HepG2 (cell line): ENCODE measurements around the gene ALK.

ENCODE experiments used
- ATF7-NPFF ChIP-seq: sonication (generic); formaldehyde crosslinking; IDR thresholded peaks from 2 replicates; pipeline ENCODE4 v1.8.1; 2023; ENCODE audit warnings: mild to moderate bottlenecking, low read depth, missing genetic modification reagents, moderate library complexity
- SMAD3 ChIP-seq: sonication (generic); formaldehyde crosslinking; IDR thresholded peaks from 2 replicates; pipeline ENCODE4 v1.4.0; 2020; ENCODE audit warnings: missing genetic modification reagents
- ZBTB10 ChIP-seq: sonication (generic); formaldehyde crosslinking; IDR thresholded peaks from 2 replicates; pipeline ENCODE4 v1.4.0; 2020; ENCODE audit warnings: missing genetic modification reagents, borderline replicate concordance
- ZSCAN29 ChIP-seq: sonication (generic); formaldehyde crosslinking; conservative IDR thresholded peaks from 2 replicates; pipeline ENCODE4 v1.4.0; 2020; ENCODE audit warnings: mild to moderate bottlenecking, missing genetic modification reagents
- TF ChIP-seq, protein P1 (sequence below): sonication (generic); formaldehyde crosslinking; IDR thresholded peaks from 2 replicates; pipeline ENCODE4 v1.4.0; 2020; ENCODE audit warnings: missing genetic modification reagents
- TF ChIP-seq, protein P2 (sequence below): sonication (generic); formaldehyde crosslinking; IDR thresholded peaks from 2 replicates; pipeline ENCODE4 v1.5.0; 2020; ENCODE audit warnings: missing genetic modification reagents
- TF ChIP-seq, protein P3 (sequence below): sonication (generic); formaldehyde crosslinking; IDR thresholded peaks from 2 replicates; pipeline ENCODE4 v1.5.0; 2020; ENCODE audit warnings: mild to moderate bottlenecking, missing genetic modification reagents, moderate library complexity

GRCh38 chr2:29954316-29954715 is 32.9 kb upstream of the ALK start:
- TF ChIP-seq, protein P1, sequence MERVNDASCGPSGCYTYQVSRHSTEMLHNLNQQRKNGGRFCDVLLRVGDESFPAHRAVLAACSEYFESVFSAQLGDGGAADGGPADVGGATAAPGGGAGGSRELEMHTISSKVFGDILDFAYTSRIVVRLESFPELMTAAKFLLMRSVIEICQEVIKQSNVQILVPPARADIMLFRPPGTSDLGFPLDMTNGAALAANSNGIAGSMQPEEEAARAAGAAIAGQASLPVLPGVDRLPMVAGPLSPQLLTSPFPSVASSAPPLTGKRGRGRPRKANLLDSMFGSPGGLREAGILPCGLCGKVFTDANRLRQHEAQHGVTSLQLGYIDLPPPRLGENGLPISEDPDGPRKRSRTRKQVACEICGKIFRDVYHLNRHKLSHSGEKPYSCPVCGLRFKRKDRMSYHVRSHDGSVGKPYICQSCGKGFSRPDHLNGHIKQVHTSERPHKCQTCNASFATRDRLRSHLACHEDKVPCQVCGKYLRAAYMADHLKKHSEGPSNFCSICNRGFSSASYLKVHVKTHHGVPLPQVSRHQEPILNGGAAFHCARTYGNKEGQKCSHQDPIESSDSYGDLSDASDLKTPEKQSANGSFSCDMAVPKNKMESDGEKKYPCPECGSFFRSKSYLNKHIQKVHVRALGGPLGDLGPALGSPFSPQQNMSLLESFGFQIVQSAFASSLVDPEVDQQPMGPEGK (CRISPR knock-in tag), result no peak
- TF ChIP-seq ATF7-NPFF (CRISPR knock-in tag) (no peak), ZBTB10 (CRISPR knock-in tag) (no peak), SMAD3 (CRISPR knock-in tag) (no peak), ZSCAN29 (CRISPR knock-in tag) (no peak)
- TF ChIP-seq, protein P2, sequence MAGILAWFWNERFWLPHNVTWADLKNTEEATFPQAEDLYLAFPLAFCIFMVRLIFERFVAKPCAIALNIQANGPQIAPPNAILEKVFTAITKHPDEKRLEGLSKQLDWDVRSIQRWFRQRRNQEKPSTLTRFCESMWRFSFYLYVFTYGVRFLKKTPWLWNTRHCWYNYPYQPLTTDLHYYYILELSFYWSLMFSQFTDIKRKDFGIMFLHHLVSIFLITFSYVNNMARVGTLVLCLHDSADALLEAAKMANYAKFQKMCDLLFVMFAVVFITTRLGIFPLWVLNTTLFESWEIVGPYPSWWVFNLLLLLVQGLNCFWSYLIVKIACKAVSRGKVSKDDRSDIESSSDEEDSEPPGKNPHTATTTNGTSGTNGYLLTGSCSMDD (CRISPR knock-in tag), result no peak
- TF ChIP-seq, protein P3, sequence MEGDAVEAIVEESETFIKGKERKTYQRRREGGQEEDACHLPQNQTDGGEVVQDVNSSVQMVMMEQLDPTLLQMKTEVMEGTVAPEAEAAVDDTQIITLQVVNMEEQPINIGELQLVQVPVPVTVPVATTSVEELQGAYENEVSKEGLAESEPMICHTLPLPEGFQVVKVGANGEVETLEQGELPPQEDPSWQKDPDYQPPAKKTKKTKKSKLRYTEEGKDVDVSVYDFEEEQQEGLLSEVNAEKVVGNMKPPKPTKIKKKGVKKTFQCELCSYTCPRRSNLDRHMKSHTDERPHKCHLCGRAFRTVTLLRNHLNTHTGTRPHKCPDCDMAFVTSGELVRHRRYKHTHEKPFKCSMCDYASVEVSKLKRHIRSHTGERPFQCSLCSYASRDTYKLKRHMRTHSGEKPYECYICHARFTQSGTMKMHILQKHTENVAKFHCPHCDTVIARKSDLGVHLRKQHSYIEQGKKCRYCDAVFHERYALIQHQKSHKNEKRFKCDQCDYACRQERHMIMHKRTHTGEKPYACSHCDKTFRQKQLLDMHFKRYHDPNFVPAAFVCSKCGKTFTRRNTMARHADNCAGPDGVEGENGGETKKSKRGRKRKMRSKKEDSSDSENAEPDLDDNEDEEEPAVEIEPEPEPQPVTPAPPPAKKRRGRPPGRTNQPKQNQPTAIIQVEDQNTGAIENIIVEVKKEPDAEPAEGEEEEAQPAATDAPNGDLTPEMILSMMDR (CRISPR knock-in tag), result no peak
